GM12878 (cell line): ENCODE measurements around the gene PSMB4. TPM values are rescaled to one million over a fixed set of nuclear protein-coding genes. Genes with fewer than 3 reads are reported as not detected.

Experiments
- DPF2 ChIP-seq: fragments of 450-650 bp; IDR thresholded peaks from 2 replicates; pipeline ENCODE4 v1.6.1; 2017; ENCODE audit warnings: mild to moderate bottlenecking
- HCFC1 ChIP-seq: fragments of 150-350 bp; IDR thresholded peaks from 2 replicates; pipeline ENCODE4 v1.6.1; 2014; ENCODE audit warnings: low read length
- MYB ChIP-seq: fragments of 150-350 bp; IDR thresholded peaks from 2 replicates; pipeline ENCODE4 v1.6.1; 2014; ENCODE audit warnings: mild to moderate bottlenecking, low read depth, low read length, borderline replicate concordance
- NR2C2 ChIP-seq: IDR thresholded peaks from 2 replicates; pipeline ENCODE4 v1.6.1; 2011; ENCODE audit warnings: borderline replicate concordance, low read depth; ENCODE audit not compliant: control insufficient read depth, insufficient read length
- PRDM15 ChIP-seq: fragments of 450-650 bp; formaldehyde crosslinking; IDR thresholded peaks from 2 replicates; pipeline ENCODE4 v1.4.0; 2020; ENCODE audit warnings: mild to moderate bottlenecking, moderate library complexity
- SRF ChIP-seq, 2 experiments: IDR thresholded peaks; 2 replicates each; pipeline ENCODE4 v1.6.1; 2011; ENCODE audit warnings: low read depth in 2 of 2, low read length in 2 of 2, mild to moderate bottlenecking in 1 of 2, moderate library complexity in 1 of 2
- YBX1 ChIP-seq: fragments of 450-650 bp; IDR thresholded peaks from 2 replicates; pipeline ENCODE4 v1.6.1; 2016; ENCODE audit warnings: antibody characterized with exemption
- ZBTB33 ChIP-seq: fragments of 450-650 bp; IDR thresholded peaks from 2 replicates; pipeline ENCODE4 v1.6.1; 2017; ENCODE audit warnings: mild to moderate bottlenecking
- ZNF24 ChIP-seq: fragments of 450-650 bp; IDR thresholded peaks from 2 replicates; pipeline ENCODE4 v1.6.1; 2017; ENCODE audit warnings: antibody characterized with exemption, mild to moderate bottlenecking
- polyA plus RNA-seq, 11 experiments: library from polyadenylated mRNA; depleted of rRNA in 4 of 11; unstranded in 6 of 11; stranded (reverse) in 5 of 11; fragments of >200 nt; fragmentation: Nextera tagmentation in 4 of 11; fragmentation: Illumina TruSeq in 1 of 11; extraction: Ambion mirVana in 4 of 11; extraction: Trizol in 1 of 11; gene quantifications; 1 replicate in 1 of 11; 2 replicates in 10 of 11; pipeline versions ENCODE4 v1.2.1 to v1.2.3, GENCODE V29; 2011 to 2016; ENCODE audit warnings: inconsistent platforms in 2 of 11, missing spikeins in 2 of 11, low read depth in 1 of 11
- small RNA-seq: library from RNA; depleted of rRNA; stranded (forward); fragments of <200 nt; gene quantifications from one replicate; pipeline ENCODE3, GENCODE V24; 2014
- total RNA-seq, 4 experiments: library from RNA; depleted of rRNA in 3 of 4; stranded (reverse); fragments of >200 nt in 3 of 4; fragmentation: Illumina TruSeq in 1 of 4; extraction: Trizol in 1 of 4; gene quantifications; 2 replicates each; pipeline versions ENCODE4 v1.2.1 to v1.2.3, GENCODE V29; 2013 to 2021

PSMB4 gene
- total and polyA plus RNA-seq, 10 of the 15 experiments (the other 5 are each of a cell fraction or from before 2014, with no cell fraction given), result 278 to 610 (median 421) TPM

GRCh38 chr1:151447696-151448095 lies 48.3 kb downstream of the PSMB4 start (continued):
- TF ChIP-seq PRDM15 (CRISPR knock-in tag), result no peak
- no peak for TF ChIP-seq ZBTB33
- TF ChIP-seq MYB, result no peak
- no peak for TF ChIP-seq NR2C2
- TF ChIP-seq HCFC1, result no peak
- TF ChIP-seq ZNF24, result no peak
- TF ChIP-seq SRF (IDR thresholded peaks at IDR 0.05; ENCODE audit: low read depth in 2 of 2, low read length in 2 of 2), result no peak
- TF ChIP-seq DPF2, result no peak
- TF ChIP-seq YBX1, result no peak
- TF ChIP-seq, all 136 proteins: peak for 0

Small RNA genes within 50 kb of the gene (small RNA-seq; reads per million reads assigned to genes)
- gene RNY4P25, result 1.1 reads per million, percentile 36 among the genes with 10 or more reads in this experiment

Other genes with a start within 250 kb of the PSMB4 start
Only the 7 nearest of the 15 such genes appear.
- gene ZNF687, start 117.3 kb upstream of the PSMB4 start, total RNA-seq (2014; rRNA removed), result 18.0 and 18.8 TPM in 2 replicates
- 9.9 and 11.0 TPM in 2 replicates for gene ZNF687, start 117.3 kb upstream of the PSMB4 start, total RNA-seq (2014; rRNA removed; fragmentation: Illumina TruSeq; extraction: Trizol)
- 30.9 and 34.1 TPM in 2 replicates for gene ZNF687, start 117.3 kb upstream of the PSMB4 start, total RNA-seq (2021)
- 7.2 and 17.8 TPM in 2 replicates for gene ZNF687, start 117.3 kb upstream of the PSMB4 start, polyA plus RNA-seq (2011; rRNA removed)
- gene ZNF687, start 117.3 kb upstream of the PSMB4 start, polyA plus RNA-seq (2014; fragmentation: Illumina TruSeq; extraction: Trizol), result 3.7 and 8.9 TPM in 2 replicates
- under 1 TPM; 0.08 to 0.51 TPM for gene ZNF687, start 117.3 kb upstream of the PSMB4 start, polyA plus RNA-seq (2014; fragmentation: Nextera tagmentation; extraction: Ambion mirVana)
- gene ZNF687, start 117.3 kb upstream of the PSMB4 start, polyA plus RNA-seq (2014; rRNA removed), result 17.3 and 18.9 TPM in 2 replicates
- 1 to 10 TPM; 4.9 to 5.5 TPM for gene ZNF687, start 117.3 kb upstream of the PSMB4 start, polyA plus RNA-seq (2016; fragmentation: Nextera tagmentation; extraction: Ambion mirVana)
- 46.3 and 50.0 TPM in 2 replicates for gene PI4KB, start 72.2 kb upstream of the PSMB4 start, total RNA-seq (2014; rRNA removed)
- gene PI4KB, start 72.2 kb upstream of the PSMB4 start, total RNA-seq (2014; rRNA removed; fragmentation: Illumina TruSeq; extraction: Trizol), result 27.0 and 27.6 TPM in 2 replicates
- gene PI4KB, start 72.2 kb upstream of the PSMB4 start, total RNA-seq (2021), result 56.8 and 58.5 TPM in 2 replicates
- gene PI4KB, start 72.2 kb upstream of the PSMB4 start, polyA plus RNA-seq (2011; rRNA removed), result 58.8 and 88.3 TPM in 2 replicates
- gene PI4KB, start 72.2 kb upstream of the PSMB4 start, polyA plus RNA-seq (2014; fragmentation: Illumina TruSeq; extraction: Trizol), result 44.1 and 52.2 TPM in 2 replicates
- 1 to 10 TPM; 3.3 to 7.2 TPM for gene PI4KB, start 72.2 kb upstream of the PSMB4 start, polyA plus RNA-seq (2014; fragmentation: Nextera tagmentation; extraction: Ambion mirVana)
- 62.9 and 72.2 TPM in 2 replicates for gene PI4KB, start 72.2 kb upstream of the PSMB4 start, polyA plus RNA-seq (2014; rRNA removed)
- 10 to 100 TPM; 51.2 to 53.1 TPM for gene PI4KB, start 72.2 kb upstream of the PSMB4 start, polyA plus RNA-seq (2016; fragmentation: Nextera tagmentation; extraction: Ambion mirVana)
- 119 and 129 TPM in 2 replicates for gene RFX5, start 52.3 kb upstream of the PSMB4 start, total RNA-seq (2014; rRNA removed)
- 136 and 138 TPM in 2 replicates for gene RFX5, start 52.3 kb upstream of the PSMB4 start, total RNA-seq (2014; rRNA removed; fragmentation: Illumina TruSeq; extraction: Trizol)
- gene RFX5, start 52.3 kb upstream of the PSMB4 start, total RNA-seq (2021), result 119 and 138 TPM in 2 replicates
- 128 and 155 TPM in 2 replicates for gene RFX5, start 52.3 kb upstream of the PSMB4 start, polyA plus RNA-seq (2011; rRNA removed)
- 198 and 209 TPM in 2 replicates for gene RFX5, start 52.3 kb upstream of the PSMB4 start, polyA plus RNA-seq (2014; fragmentation: Illumina TruSeq; extraction: Trizol)
- 10 to 100 TPM; 14.1 to 18.4 TPM for gene RFX5, start 52.3 kb upstream of the PSMB4 start, polyA plus RNA-seq (2014; fragmentation: Nextera tagmentation; extraction: Ambion mirVana)
- 129 and 134 TPM in 2 replicates for gene RFX5, start 52.3 kb upstream of the PSMB4 start, polyA plus RNA-seq (2014; rRNA removed)
- gene RFX5, start 52.3 kb upstream of the PSMB4 start, polyA plus RNA-seq (2016; fragmentation: Nextera tagmentation; extraction: Ambion mirVana), result 10 to 100 TPM; 76.1 to 82.3 TPM
- gene SELENBP1, start 26.9 kb upstream of the PSMB4 start, total RNA-seq (2014; rRNA removed), result not detected in 2 replicates
- gene SELENBP1, start 26.9 kb upstream of the PSMB4 start, total RNA-seq (2014; rRNA removed; fragmentation: Illumina TruSeq; extraction: Trizol), result not detected in 2 replicates
- gene SELENBP1, start 26.9 kb upstream of the PSMB4 start, total RNA-seq (2021), result 0.41 and 0.45 TPM in 2 replicates
- gene SELENBP1, start 26.9 kb upstream of the PSMB4 start, polyA plus RNA-seq (2011; rRNA removed), result not detected in 2 replicates
- not detected in 2 replicates for gene SELENBP1, start 26.9 kb upstream of the PSMB4 start, polyA plus RNA-seq (2014; fragmentation: Illumina TruSeq; extraction: Trizol)
- not detected for gene SELENBP1, start 26.9 kb upstream of the PSMB4 start, polyA plus RNA-seq (2014; fragmentation: Nextera tagmentation; extraction: Ambion mirVana)
- gene SELENBP1, start 26.9 kb upstream of the PSMB4 start, polyA plus RNA-seq (2014; rRNA removed), result not detected in 2 replicates
- not detected for gene SELENBP1, start 26.9 kb upstream of the PSMB4 start, polyA plus RNA-seq (2016; fragmentation: Nextera tagmentation; extraction: Ambion mirVana)
- 32.5 and 33.0 TPM in 2 replicates for gene POGZ, start 59.9 kb downstream of the PSMB4 start, total RNA-seq (2014; rRNA removed)
- gene POGZ, start 59.9 kb downstream of the PSMB4 start, total RNA-seq (2014; rRNA removed; fragmentation: Illumina TruSeq; extraction: Trizol), result 39.1 and 44.9 TPM in 2 replicates
- 80.6 and 84.4 TPM in 2 replicates for gene POGZ, start 59.9 kb downstream of the PSMB4 start, total RNA-seq (2021)
- 41.2 and 62.2 TPM in 2 replicates for gene POGZ, start 59.9 kb downstream of the PSMB4 start, polyA plus RNA-seq (2011; rRNA removed)
- 64.4 and 74.5 TPM in 2 replicates for gene POGZ, start 59.9 kb downstream of the PSMB4 start, polyA plus RNA-seq (2014; fragmentation: Illumina TruSeq; extraction: Trizol)
- 10 to 100 TPM; 11.3 to 26.9 TPM for gene POGZ, start 59.9 kb downstream of the PSMB4 start, polyA plus RNA-seq (2014; fragmentation: Nextera tagmentation; extraction: Ambion mirVana)
- 46.8 and 47.4 TPM in 2 replicates for gene POGZ, start 59.9 kb downstream of the PSMB4 start, polyA plus RNA-seq (2014; rRNA removed)
- gene POGZ, start 59.9 kb downstream of the PSMB4 start, polyA plus RNA-seq (2016; fragmentation: Nextera tagmentation; extraction: Ambion mirVana), result 10 to 100 TPM; 13.3 to 19.6 TPM
- 2.9 and 3.9 TPM in 2 replicates for gene CGN, start 111.8 kb downstream of the PSMB4 start, total RNA-seq (2014; rRNA removed)
- 2.7 and 3.0 TPM in 2 replicates for gene CGN, start 111.8 kb downstream of the PSMB4 start, total RNA-seq (2014; rRNA removed; fragmentation: Illumina TruSeq; extraction: Trizol)
- 6.5 and 6.6 TPM in 2 replicates for gene CGN, start 111.8 kb downstream of the PSMB4 start, total RNA-seq (2021)
- 0.11 and 0.20 TPM in 2 replicates for gene CGN, start 111.8 kb downstream of the PSMB4 start, polyA plus RNA-seq (2011; rRNA removed)
- gene CGN, start 111.8 kb downstream of the PSMB4 start, polyA plus RNA-seq (2014; fragmentation: Illumina TruSeq; extraction: Trizol), result 6.0 and 6.5 TPM in 2 replicates
- gene CGN, start 111.8 kb downstream of the PSMB4 start, polyA plus RNA-seq (2014; fragmentation: Nextera tagmentation; extraction: Ambion mirVana), result 1 to 10 TPM in 1 of 2 experiments, under 1 TPM in 1; 0.47 to 1.8 TPM
- gene CGN, start 111.8 kb downstream of the PSMB4 start, polyA plus RNA-seq (2014; rRNA removed), result 3.8 and 3.9 TPM in 2 replicates
- gene CGN, start 111.8 kb downstream of the PSMB4 start, polyA plus RNA-seq (2016; fragmentation: Nextera tagmentation; extraction: Ambion mirVana), result 1 to 10 TPM; 4.1 to 5.0 TPM
- 2.7 and 4.3 TPM in 2 replicates for gene TUFT1, start 140.7 kb downstream of the PSMB4 start, total RNA-seq (2014; rRNA removed)
- 2.9 and 3.2 TPM in 2 replicates for gene TUFT1, start 140.7 kb downstream of the PSMB4 start, total RNA-seq (2014; rRNA removed; fragmentation: Illumina TruSeq; extraction: Trizol)
- gene TUFT1, start 140.7 kb downstream of the PSMB4 start, total RNA-seq (2021), result 2.6 and 4.1 TPM in 2 replicates
- 0.08 TPM in 1 of 2 replicates, not detected in the other for gene TUFT1, start 140.7 kb downstream of the PSMB4 start, polyA plus RNA-seq (2011; rRNA removed)
- 3.6 and 4.0 TPM in 2 replicates for gene TUFT1, start 140.7 kb downstream of the PSMB4 start, polyA plus RNA-seq (2014; fragmentation: Illumina TruSeq; extraction: Trizol)
- gene TUFT1, start 140.7 kb downstream of the PSMB4 start, polyA plus RNA-seq (2014; fragmentation: Nextera tagmentation; extraction: Ambion mirVana), result 1 to 10 TPM; 3.7 to 4.3 TPM
- gene TUFT1, start 140.7 kb downstream of the PSMB4 start, polyA plus RNA-seq (2014; rRNA removed), result 3.2 and 4.0 TPM in 2 replicates
- 1 to 10 TPM; 2.2 to 2.8 TPM for gene TUFT1, start 140.7 kb downstream of the PSMB4 start, polyA plus RNA-seq (2016; fragmentation: Nextera tagmentation; extraction: Ambion mirVana)